Keratinocyte (primary cell): ENCODE results near the gene CCDC85C. TPM values are rescaled to one million over a fixed set of nuclear protein-coding genes. Genes with fewer than 3 reads are reported as not detected.

Experiments used
- DNase-seq: peaks from one replicate; pipeline ENCODE4 v3.0.0-alpha.2; 2011; ENCODE audit warnings: low read depth, missing footprints, low spot score
- FAIRE-seq: peaks from 2 replicates; lab custom pipeline; 2011; peaks lifted over from hg19 to GRCh38; lab: Jason Lieb, UNC
- H2AFZ ChIP-seq: 2 replicates; pipeline ENCODE4 v1.6.0; 2012; ENCODE audit warnings: low read length, control low read depth, inconsistent platforms; ENCODE audit not compliant: control insufficient read depth
- H3K27ac ChIP-seq: 2 replicates; pipeline ENCODE4 v1.5.1; 2011; ENCODE audit warnings: low read length; ENCODE audit not compliant: control insufficient read depth, insufficient read depth
- H3K27me3 ChIP-seq: 3 replicates; pipeline ENCODE4 v1.6.0; 2011; ENCODE audit warnings: low read length; ENCODE audit not compliant: control insufficient read depth, insufficient read depth; ENCODE audit errors: extremely low read depth
- H3K36me3 ChIP-seq, 2 experiments: 2 replicates in 1 of 2; 3 replicates in 1 of 2; pipeline ENCODE4 v1.5.1; 2011; ENCODE audit warnings: low read length in 2 of 2, mild to moderate bottlenecking in 1 of 2; ENCODE audit not compliant: control insufficient read depth in 2 of 2, insufficient read depth in 2 of 2; ENCODE audit errors: extremely low read depth in 1 of 2
- H3K4me1 ChIP-seq: 3 replicates; pipeline ENCODE4 v1.5.1; 2011; ENCODE audit warnings: low read length; ENCODE audit not compliant: control insufficient read depth, insufficient read depth; ENCODE audit errors: extremely low read depth
- H3K4me2 ChIP-seq: 3 replicates; pipeline ENCODE4 v1.6.0; 2011; ENCODE audit warnings: low read depth, low read length; ENCODE audit not compliant: control insufficient read depth, insufficient read depth; ENCODE audit errors: extremely low read depth
- H3K4me3 ChIP-seq, 3 experiments: fragments of 200-600 bp in 1 of 3; sonication (generic) in 1 of 3; 2 replicates in 2 of 3; 3 replicates in 1 of 3; pipeline ENCODE4 v1.5.1; 2011 to 2016; ENCODE audit warnings: low read length in 3 of 3, mild to moderate bottlenecking in 3 of 3, control low read depth in 2 of 3, inconsistent platforms in 1 of 3, low read depth in 1 of 3, mixed read lengths in 1 of 3, mixed run types in 1 of 3, moderate library complexity in 1 of 3; ENCODE audit not compliant: control insufficient read depth in 2 of 3, insufficient read depth in 2 of 3; ENCODE audit errors: extremely low read depth in 1 of 3
- H3K79me2 ChIP-seq: 2 replicates; pipeline ENCODE4 v1.6.0; 2012; ENCODE audit warnings: low read length; ENCODE audit not compliant: control insufficient read depth, insufficient read depth
- H3K9ac ChIP-seq: 3 replicates; pipeline ENCODE4 v1.6.0; 2011; ENCODE audit warnings: low read length; ENCODE audit not compliant: control insufficient read depth, insufficient read depth; ENCODE audit errors: extremely low read depth
- H3K9me1 ChIP-seq: 3 replicates; pipeline ENCODE4 v1.6.0; 2011; ENCODE audit warnings: low read length; ENCODE audit not compliant: control insufficient read depth, insufficient read depth; ENCODE audit errors: extremely low read depth
- H3K9me3 ChIP-seq: 2 replicates; pipeline ENCODE4 v1.5.1; 2012; ENCODE audit warnings: low read depth, low read length; ENCODE audit not compliant: control insufficient read depth
- H4K20me1 ChIP-seq: 3 replicates; pipeline ENCODE4 v1.6.0; 2011; ENCODE audit warnings: low read length; ENCODE audit not compliant: control insufficient read depth, insufficient read depth; ENCODE audit errors: extremely low read depth
- CTCF ChIP-seq, 3 experiments: IDR thresholded peaks in 1 of 3; conservative IDR thresholded peaks in 1 of 3; optimal IDR thresholded peaks in 1 of 3; 2 replicates in 2 of 3; 3 replicates in 1 of 3; pipeline versions ENCODE3 to v1.5.1; 2011; ENCODE audit warnings: low read length in 3 of 3, mild to moderate bottlenecking in 3 of 3, moderate library complexity in 2 of 3, control low read depth in 1 of 3, inconsistent platforms in 1 of 3; ENCODE audit not compliant: insufficient read depth in 2 of 3; ENCODE audit errors: extremely low read depth in 1 of 3
- EZH2 ChIP-seq: IDR thresholded peaks from one replicate; pipeline ENCODE4 v1.6.1; 2012; ENCODE audit warnings: inconsistent platforms, mild to moderate bottlenecking, low read length, moderate library complexity
- dilution Hi-C: fragments of 300-500 bp; cut with MboI; formaldehyde crosslinking; loops from one replicate; pipeline ENCODE4 v1.7.0; 2020; ENCODE audit warnings: low sequenced_read_pairs; ENCODE audit not compliant: extremely low pct_ligation_motif_present
- polyA plus RNA-seq, 5 experiments: library from polyadenylated mRNA; depleted of rRNA in 3 of 5; stranded (reverse) in 3 of 5; stranded (forward) in 1 of 5; unstranded in 1 of 5; fragments of >200 nt; gene quantifications; 1 replicate in 1 of 5; 2 replicates in 3 of 5; 3 replicates in 1 of 5; pipeline versions ENCODE4 v1.2.1 to v1.2.3, GENCODE V29; 2011 to 2012; ENCODE audit warnings: missing spikeins in 2 of 5, low read depth in 1 of 5, low replicate concordance in 1 of 5

Gene CCDC85C
- polyA plus RNA-seq, 1 donor (not counting 4 experiments of a cell fraction or from before 2014, with no cell fraction given), result 13.2 TPM

GRCh38 chr14:99527026-99527425 lies 77.0 kb downstream of the CCDC85C start:
- no peak overlapping the region for H3K9ac ChIP-seq
- dilution Hi-C loops, result no loop called here
- H3K9me3 ChIP-seq, result no peaks in the 10 kb centered on the region
- peaks cover 4% of the 10 kb centered on the region for H3K4me1 ChIP-seq
- no peak overlapping the region for H3K27ac ChIP-seq
- no peak overlapping the region for H3K4me3 ChIP-seq
- H2AFZ ChIP-seq, result no peak overlapping the region
- peaks cover 0 to 2% of the 10 kb centered on the region in 2 experiments for H3K36me3 ChIP-seq
- peaks cover 40% of the 10 kb centered on the region for H3K79me2 ChIP-seq
- H4K20me1 ChIP-seq, result peaks cover 6% of the 10 kb centered on the region
- no peak for DNase-seq
- no peak overlapping the region for H3K4me2 ChIP-seq
- no peaks in the 10 kb centered on the region for H3K9me1 ChIP-seq
- TF ChIP-seq EZH2 (no peak), CTCF (optimal IDR thresholded peaks at IDR 0.05 in 1 of 3, IDR thresholded peaks at IDR 0.05 in 1 of 3, conservative IDR thresholded peaks at IDR 0.05 in 1 of 3; ENCODE audit: extremely low read depth in 1 of 3, insufficient read depth in 2 of 3, low read length in 3 of 3) (no peak)
- no peak for FAIRE-seq
- no peaks in the 10 kb centered on the region for H3K27me3 ChIP-seq

GRCh38 chr14:99525699-99526080 lies 78.3 kb downstream of the CCDC85C start:
- TF ChIP-seq CTCF (optimal IDR thresholded peaks at IDR 0.05 in 1 of 3, IDR thresholded peaks at IDR 0.05 in 1 of 3, conservative IDR thresholded peaks at IDR 0.05 in 1 of 3; ENCODE audit: extremely low read depth in 1 of 3, insufficient read depth in 2 of 3, low read length in 3 of 3) (no peak), EZH2 (no peak)
- H3K4me3 ChIP-seq, result no peak overlapping the region
- peaks cover 34% of the 10 kb centered on the region for H3K79me2 ChIP-seq
- H3K4me2 ChIP-seq, result no peak overlapping the region
- dilution Hi-C loops, result no loop called here
- DNase-seq, result no peak
- no peak overlapping the region for H3K9ac ChIP-seq
- peaks cover 2% of the 10 kb centered on the region in 2 experiments for H3K36me3 ChIP-seq
- no peaks in the 10 kb centered on the region for H3K9me3 ChIP-seq
- H3K9me1 ChIP-seq, result no peaks in the 10 kb centered on the region
- H4K20me1 ChIP-seq, result peaks cover 8% of the 10 kb centered on the region
- H3K4me1 ChIP-seq, result peaks cover 4% of the 10 kb centered on the region
- no peak overlapping the region for H2AFZ ChIP-seq
- H3K27me3 ChIP-seq, result no peaks in the 10 kb centered on the region
- no peak for FAIRE-seq
- H3K27ac ChIP-seq, result no peak overlapping the region
